Measurements from ENCODE around the gene KCNRG.

GRCh38 chr13:50015258-50015657 is at the start of gene KCNRG:
- no peak for TF ChIP-seq CTCF (conservative IDR thresholded peaks at IDR 0.05; ENCODE audit: low read depth, low read length)
- no peak for TF ChIP-seq EZH2 (IDR thresholded peaks at IDR 0.05; ENCODE audit: low read length, unreplicated experiment)
- no peak for TF ChIP-seq EZH2phosphoT487 (IDR thresholded peaks at IDR 0.05; ENCODE audit: borderline replicate concordance, low read length)

Measured in PC-3 (cell line).